Activated CD4-positive, alpha-beta T cell treated with anti-CD3 and anti-CD28 coated beads for 36 hours (primary cell): ENCODE data around the gene CTRB2. TPM values are rescaled to one million over a fixed set of nuclear protein-coding genes. Genes with fewer than 3 reads are reported as not detected.

Experiments
- ATAC-seq: fragments of 200-7000 bp; cut with Tn5 transposase; one replicate; pipeline ENCODE4 v1.10.0; 2021; ENCODE audit warnings: mild to moderate bottlenecking, moderate library complexity
- CTCF ChIA-PET: fragments of 350-600 bp; sonication (Branson Sonifier 250); formaldehyde crosslinking; loops from one replicate; lab custom pipeline; 2021; ENCODE audit warnings: antibody characterized with exemption; lab: Charles Lee
- POLR2A ChIA-PET: fragments of 350-600 bp; sonication (Branson Sonifier 250); formaldehyde crosslinking; loops from one replicate; lab custom pipeline; 2021; ENCODE audit warnings: antibody characterized with exemption, inconsistent platforms; lab: Charles Lee
- DNase-seq: peaks from one replicate; pipeline ENCODE4 v3.0.0-alpha.2; 2020
- H3K27ac Mint-ChIP-seq: one replicate; pipeline ENCODE4 v1.8.0; 2021; ENCODE audit warnings: mixed read lengths
- H3K27me3 Mint-ChIP-seq: one replicate; pipeline ENCODE4 v1.8.0; 2021; ENCODE audit warnings: mixed read lengths
- H3K36me3 Mint-ChIP-seq: one replicate; pipeline ENCODE4 v1.8.0; 2021; ENCODE audit warnings: low read depth, mixed read lengths
- H3K4me1 Mint-ChIP-seq: one replicate; pipeline ENCODE4 v1.8.0; 2021; ENCODE audit warnings: mixed read lengths
- H3K4me3 Mint-ChIP-seq: one replicate; pipeline ENCODE4 v1.8.0; 2021; ENCODE audit warnings: mild to moderate bottlenecking, moderate library complexity, mixed read lengths
- H3K9me3 Mint-ChIP-seq: one replicate; pipeline ENCODE4 v1.8.0; 2021; ENCODE audit warnings: low read depth, mixed read lengths
- intact Hi-C, 2 experiments: fragments of 100-400 bp; cut with DNase I in 1 of 2; cut with micrococcal nuclease in 1 of 2; formaldehyde crosslinking; loops; one replicate each; pipeline versions ENCODE4 v1.14.2 to v1.15.1; 2022 to 2024; cut with DNase I, micrococcal nuclease
- total RNA-seq, 2 experiments: library from RNA; stranded (reverse); gene quantifications; one replicate each; pipeline ENCODE4 v1.2.3, GENCODE V29; 2021

Gene CTRB2
- total RNA-seq, 2 experiments from 2014 or later: not detected

DNA sequence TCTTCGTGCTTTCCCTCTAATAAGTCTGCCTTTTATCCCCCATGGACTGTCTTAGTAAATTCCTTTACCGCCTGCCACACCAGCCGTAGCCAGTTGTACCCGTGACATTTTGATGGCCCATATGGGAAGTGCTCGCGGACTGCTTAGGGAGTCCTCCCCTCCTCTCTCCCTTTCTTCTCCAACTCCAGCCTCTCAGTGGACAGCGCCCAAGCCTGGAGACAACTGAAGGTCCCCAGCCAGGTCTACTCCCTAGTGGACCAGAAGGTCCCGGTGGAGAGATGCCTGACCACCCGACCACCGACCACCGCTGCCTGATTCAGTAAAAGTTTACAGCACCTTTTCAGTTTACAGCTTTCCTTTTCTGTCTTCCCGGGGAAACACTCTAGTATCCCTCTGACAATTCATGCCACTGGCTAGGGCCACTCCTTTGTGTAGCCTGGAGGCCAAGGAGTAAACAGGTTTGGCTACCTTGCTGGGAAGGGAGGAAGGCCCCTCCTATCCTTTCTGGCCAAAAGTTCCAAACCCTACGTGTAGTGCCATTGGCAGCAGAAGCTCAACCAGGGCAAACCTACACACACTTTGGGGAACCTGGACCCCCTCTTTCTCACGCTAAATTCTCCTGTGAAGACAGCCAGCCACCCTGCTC, 18.0 kb downstream of the CTRB2 start:
- POLR2A ChIA-PET: no interaction called here
- Mint-ChIP-seq H3K36me3 (no peaks in the 10 kb centered on the region), H3K4me1 (no peaks in the 10 kb centered on the region), H3K4me3 (no peak overlapping the region), H3K9me3 (no peaks in the 10 kb centered on the region), H3K27me3 (peaks cover 2% of the 10 kb centered on the region), H3K27ac (no peak overlapping the region)
- CTCF ChIA-PET: interaction anchor here (3.5 kb wide), 1 partner anchor 10 kb away, joined by 16 read pairs; no protein-coding TSS in a partner anchor
- intact Hi-C loops: no loop called here
- DNase-seq (no peak), ATAC-seq (no peak)

DNA sequence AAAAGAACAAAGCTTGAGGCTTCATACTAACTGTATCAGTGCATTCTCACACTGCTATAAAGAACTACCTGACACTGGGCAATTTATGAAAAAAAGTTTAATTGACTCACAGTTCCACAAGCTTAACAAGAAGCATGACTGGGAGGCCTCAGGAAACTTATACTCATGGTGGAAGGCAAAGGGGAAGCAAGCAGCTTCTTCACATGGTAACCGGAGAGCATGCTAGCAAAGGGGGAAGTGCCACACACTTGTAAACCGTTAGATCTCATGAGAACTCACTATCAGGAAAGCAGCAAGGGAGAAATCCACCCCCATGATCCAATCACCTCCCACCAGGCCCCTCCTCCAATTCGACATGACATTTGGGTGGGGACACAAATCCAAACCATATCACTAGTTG, 25.3 kb downstream of the CTRB2 start:
- H3K36me3 Mint-ChIP-seq: peaks cover 3% of the 10 kb centered on the region
- peaks cover 11% of the 10 kb centered on the region for H3K9me3 Mint-ChIP-seq
- H3K4me3 Mint-ChIP-seq: no peak overlapping the region
- H3K27me3 Mint-ChIP-seq: no peaks in the 10 kb centered on the region
- no peaks in the 10 kb centered on the region for H3K4me1 Mint-ChIP-seq
- CTCF ChIA-PET: no interaction called here
- DNase-seq (no peak), ATAC-seq (no peak)
- POLR2A ChIA-PET: no interaction called here
- H3K27ac Mint-ChIP-seq: no peak overlapping the region
- intact Hi-C loops: no loop called here

DNA sequence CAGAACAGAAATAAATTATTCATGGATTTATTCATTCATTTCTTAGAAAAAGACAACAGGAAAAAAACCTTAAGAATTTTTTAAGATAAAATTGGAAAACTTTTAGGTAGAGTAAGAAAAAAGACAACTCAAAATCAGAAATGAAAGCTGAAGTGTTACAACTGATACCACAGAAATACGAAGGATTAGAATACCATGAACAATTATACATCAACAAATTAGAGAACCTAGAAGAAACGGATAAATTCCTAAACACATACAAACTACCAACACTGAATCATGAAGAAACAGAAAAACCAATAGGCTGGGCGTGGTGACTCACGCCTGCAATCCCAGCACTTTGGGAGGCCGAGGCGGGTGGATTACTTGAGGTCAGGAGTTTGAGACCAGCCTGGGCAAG, 27.8 kb downstream of the CTRB2 start:
- Mint-ChIP-seq H3K36me3 (peaks cover 4% of the 10 kb centered on the region), H3K4me1 (no peaks in the 10 kb centered on the region), H3K27ac (no peak overlapping the region), H3K4me3 (no peak overlapping the region), H3K27me3 (no peaks in the 10 kb centered on the region), H3K9me3 (peaks cover 24% of the 10 kb centered on the region)
- intact Hi-C loops: no loop called here
- DNase-seq (no peak), ATAC-seq (no peak)
- ChIA-PET POLR2A (no interaction called here), CTCF (no interaction called here)

DNA sequence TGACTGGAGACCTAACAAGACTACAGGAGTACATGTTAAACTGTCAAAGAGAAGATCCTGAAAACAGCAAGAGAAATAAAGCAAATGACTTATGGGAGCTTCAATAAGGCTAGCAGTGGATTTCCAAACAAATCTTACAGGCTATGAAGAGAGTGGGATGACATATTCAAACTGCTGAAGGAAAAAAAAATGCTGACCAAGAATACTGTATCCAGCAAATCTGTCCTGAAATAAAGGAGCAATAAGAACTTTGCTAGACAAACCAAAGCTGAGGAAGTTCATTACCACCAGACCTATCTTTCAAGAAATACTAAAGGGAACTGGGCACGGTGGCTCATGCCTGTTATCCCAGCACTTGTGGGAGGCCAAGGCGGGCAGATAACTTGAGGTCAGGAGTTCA, 30.0 kb downstream of the CTRB2 start:
- Mint-ChIP-seq H3K4me3 (no peak overlapping the region), H3K27ac (no peak overlapping the region), H3K36me3 (peaks cover 13% of the 10 kb centered on the region), H3K9me3 (peaks cover 47% of the 10 kb centered on the region), H3K27me3 (no peaks in the 10 kb centered on the region), H3K4me1 (no peaks in the 10 kb centered on the region)
- intact Hi-C loops: no loop called here
- DNase-seq (no peak), ATAC-seq (no peak)
- CTCF ChIA-PET: no interaction called here
- POLR2A ChIA-PET: no interaction called here

DNA sequence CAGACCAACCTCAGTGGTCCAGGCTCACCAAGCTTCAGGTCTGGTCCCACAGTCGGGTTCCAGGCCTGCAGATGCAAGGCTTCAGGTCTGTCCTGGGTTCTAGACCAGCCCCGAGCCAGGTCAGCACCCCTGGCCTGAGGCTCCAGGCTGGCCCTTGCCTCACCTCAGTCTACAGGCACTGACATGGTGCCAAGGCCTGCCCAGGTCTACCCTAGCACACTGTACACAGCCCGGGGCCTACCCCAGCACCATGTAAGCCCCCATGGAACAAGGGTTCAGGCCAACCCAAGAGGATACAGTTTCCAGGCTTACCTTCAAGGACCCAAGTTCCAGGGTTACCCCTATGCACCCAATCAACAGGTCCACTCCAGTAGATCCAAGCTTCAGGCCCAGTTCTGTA, 31.9 kb downstream of the CTRB2 start:
- Mint-ChIP-seq H3K27me3 (no peaks in the 10 kb centered on the region), H3K4me3 (no peak overlapping the region), H3K36me3 (peaks cover 29% of the 10 kb centered on the region), H3K9me3 (peaks cover 53% of the 10 kb centered on the region), H3K27ac (no peak overlapping the region), H3K4me1 (no peaks in the 10 kb centered on the region)
- ChIA-PET CTCF (no interaction called here), POLR2A (no interaction called here)
- intact Hi-C loops: no loop called here
- ATAC-seq (no peak), DNase-seq (no peak)

DNA sequence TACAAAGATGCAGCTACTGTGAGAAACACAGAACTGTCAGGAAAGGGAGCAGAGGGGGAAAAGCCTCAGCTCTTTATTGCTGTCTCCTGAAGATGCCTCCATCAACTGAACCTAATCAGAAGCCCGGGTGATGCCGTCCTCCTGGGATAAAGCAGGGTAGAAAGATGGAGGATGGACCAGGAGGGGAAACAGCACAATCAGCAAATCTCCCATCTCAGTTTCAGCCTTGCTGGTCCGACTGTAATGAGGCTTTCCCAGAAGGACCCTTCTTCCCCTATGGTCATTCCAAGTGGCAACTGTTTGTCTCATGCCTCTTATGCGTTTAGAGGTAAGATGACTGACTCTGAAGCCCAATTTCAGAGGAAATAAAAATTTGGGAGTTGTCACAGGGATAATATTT, 34.4 kb downstream of the CTRB2 start:
- Mint-ChIP-seq H3K4me1 (no peaks in the 10 kb centered on the region), H3K36me3 (peaks cover 54% of the 10 kb centered on the region), H3K9me3 (peaks cover 68% of the 10 kb centered on the region), H3K27me3 (no peaks in the 10 kb centered on the region), H3K4me3 (no peak overlapping the region), H3K27ac (no peak overlapping the region)
- DNase-seq (no peak), ATAC-seq (no peak)
- CTCF ChIA-PET: no interaction called here
- POLR2A ChIA-PET: interaction anchor here (0.8 kb wide), 1 partner anchor 161 kb away, joined by 3 read pairs; no protein-coding TSS in a partner anchor
- intact Hi-C loops: no loop called here

DNA sequence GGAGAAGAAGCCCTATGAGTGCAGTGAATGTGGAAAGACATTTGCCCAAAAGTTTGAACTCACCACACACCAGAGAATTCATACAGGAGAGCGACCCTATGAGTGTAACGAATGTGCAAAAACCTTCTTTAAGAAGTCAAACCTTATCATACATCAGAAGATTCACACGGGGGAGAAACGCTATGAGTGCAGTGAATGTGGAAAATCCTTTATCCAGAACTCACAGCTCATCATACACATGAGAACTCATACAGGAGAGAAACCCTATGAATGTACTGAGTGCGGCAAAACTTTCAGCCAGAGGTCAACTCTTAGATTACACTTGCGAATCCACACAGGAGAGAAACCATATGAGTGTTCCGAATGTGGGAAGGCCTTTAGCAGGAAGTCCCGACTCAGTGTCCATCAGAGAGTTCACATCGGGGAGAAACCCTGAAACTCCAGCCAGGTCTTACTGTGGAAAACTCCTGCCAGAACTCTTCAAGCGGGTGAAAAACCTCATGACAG, 37.0 kb downstream of the CTRB2 start:
- intact Hi-C loops: no loop called here
- ChIA-PET POLR2A (no interaction called here), CTCF (no interaction called here)

DNA sequence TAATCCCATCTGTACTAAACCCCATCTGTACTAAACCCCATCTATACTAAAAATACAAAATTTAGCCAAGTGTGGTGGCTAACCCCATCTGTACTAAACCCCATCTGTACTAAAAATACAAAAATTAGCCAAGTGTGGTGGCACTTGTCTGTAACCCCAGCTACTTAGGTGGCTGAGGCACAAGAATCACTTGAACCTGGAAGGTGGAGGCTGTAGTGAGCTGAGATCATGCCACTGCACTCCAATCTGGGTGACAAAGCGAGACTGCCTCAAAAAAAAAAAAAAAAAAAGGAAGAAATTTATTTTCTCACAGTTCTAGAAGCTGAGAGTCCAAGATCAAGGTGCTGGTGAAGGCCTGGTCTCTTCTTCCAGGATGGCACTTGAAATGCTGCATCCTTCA, 46.6 kb downstream of the CTRB2 start:
- H3K4me3 Mint-ChIP-seq: no peak overlapping the region
- POLR2A ChIA-PET: no interaction called here
- ATAC-seq (no peak), DNase-seq (no peak)
- no peak overlapping the region for H3K27ac Mint-ChIP-seq
- CTCF ChIA-PET: no interaction called here
- intact Hi-C loops: no loop called here
- H3K9me3 Mint-ChIP-seq: peaks cover 5% of the 10 kb centered on the region
- no peaks in the 10 kb centered on the region for H3K4me1 Mint-ChIP-seq
- H3K27me3 Mint-ChIP-seq: no peaks in the 10 kb centered on the region
- peaks cover 49% of the 10 kb centered on the region for H3K36me3 Mint-ChIP-seq

More for the DNA sequence above, 37.0 kb downstream of the CTRB2 start:
- Mint-ChIP-seq H3K4me1 (no peaks in the 10 kb centered on the region), H3K27me3 (no peaks in the 10 kb centered on the region), H3K27ac (no peak overlapping the region), H3K4me3 (no peak overlapping the region), H3K9me3 (peaks cover 56% of the 10 kb centered on the region), H3K36me3 (peaks cover 73% of the 10 kb centered on the region)
- ATAC-seq: no peak
- DNase-seq: no peak

Other genes starting within 250 kb of the CTRB2 start
- gene WDR59, start 222.0 kb downstream of the CTRB2 start, total RNA-seq: 10 to 100 TPM; 69.2 to 91.4 TPM
- 10 to 100 TPM; 35.2 to 42.9 TPM for gene ZNRF1, start 208.1 kb downstream of the CTRB2 start, total RNA-seq
- under 1 TPM in 1 of 2 experiments, not detected in 1; 0.21 TPM for gene LDHD, start 90.4 kb downstream of the CTRB2 start, total RNA-seq
- 10 to 100 TPM; 14.8 to 17.3 TPM for gene ZFP1, start 58.6 kb downstream of the CTRB2 start, total RNA-seq
- not detected for gene CTRB1, start 11.8 kb upstream of the CTRB2 start, total RNA-seq
- gene BCAR1, start 44.5 kb upstream of the CTRB2 start, total RNA-seq: 1 to 10 TPM in 1 of 2 experiments, under 1 TPM in 1; 0.98 to 1.7 TPM
- gene CFDP1, start 226.3 kb upstream of the CTRB2 start, total RNA-seq: 10 to 100 TPM; 44.0 to 48.2 TPM